ENCODE results near the gene ERN2.
A peak's percentile ranks its signal among the peaks of the same experiment; 100 is the strongest.

Gene ERN2

DNA sequence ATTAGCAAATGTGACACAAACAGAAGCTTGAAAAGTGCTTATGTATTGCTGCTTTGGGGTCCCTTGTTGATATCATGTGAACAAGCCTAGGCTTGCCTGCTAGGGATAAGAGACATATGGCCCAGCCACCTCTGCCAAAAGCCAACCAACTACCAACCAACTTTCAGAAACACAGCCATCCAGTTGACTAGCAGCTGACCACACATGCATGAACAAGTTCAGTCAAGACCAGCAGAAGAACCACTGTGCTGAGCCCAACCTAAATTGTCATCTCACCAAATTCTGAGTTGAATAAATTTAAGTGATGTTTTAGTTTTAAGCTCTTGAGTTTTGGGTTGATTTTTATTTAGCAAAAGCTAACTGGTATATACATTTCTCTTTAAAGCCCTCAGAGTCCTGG, 3.5 kb downstream of the ERN2 start:
- no peaks in the 10 kb centered on the region for H3K4me1 Mint-ChIP-seq
- H3K36me3 Mint-ChIP-seq (ENCODE audit: insufficient read depth): no peaks in the 10 kb centered on the region

DNA sequence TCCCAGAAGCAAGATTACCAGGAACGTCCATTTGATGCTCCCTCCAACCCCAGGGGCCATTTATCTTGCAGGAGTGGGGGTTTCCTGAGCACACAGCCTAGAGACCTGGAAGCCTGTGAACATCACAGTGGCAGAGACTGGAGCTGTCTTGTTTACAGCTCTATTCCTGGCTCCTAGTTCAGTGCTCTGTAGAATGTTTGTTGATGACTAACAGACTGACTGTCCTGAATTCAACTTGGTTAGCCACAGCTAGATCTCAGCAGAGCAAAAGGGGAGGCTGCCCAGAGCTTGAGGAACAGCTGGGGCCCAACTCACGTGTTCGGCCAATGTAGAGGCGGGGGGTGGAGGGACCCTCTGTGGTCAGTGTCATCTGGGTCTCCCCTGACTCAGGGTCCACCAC, 6.6 kb downstream of the ERN2 start:
- Mint-ChIP-seq H3K36me3 (ENCODE audit: insufficient read depth) (no peaks in the 10 kb centered on the region), H3K27ac (ENCODE audit: low read depth) (no peak overlapping the region), H3K27me3 (peaks cover 35% of the 10 kb centered on the region), H3K4me3 (no peak overlapping the region), H3K4me1 (no peaks in the 10 kb centered on the region), H3K9me3 (peaks cover 5% of the 10 kb centered on the region)
- ATAC-seq (replicated peaks; ENCODE audit: extremely low read depth, poor library complexity, severe bottlenecking) (no peak), DNase-seq (ENCODE audit: low spot score in 2 of 2) (no peak)

More for the DNA sequence above, 3.5 kb downstream of the ERN2 start:
- DNase-seq (ENCODE audit: low spot score in 2 of 2) (no peak), ATAC-seq (replicated peaks; ENCODE audit: extremely low read depth, poor library complexity, severe bottlenecking) (no peak)
- no peak overlapping the region for H3K27ac Mint-ChIP-seq (ENCODE audit: low read depth)
- no peaks in the 10 kb centered on the region for H3K9me3 Mint-ChIP-seq
- H3K27me3 Mint-ChIP-seq: peaks cover 50% of the 10 kb centered on the region
- H3K4me3 Mint-ChIP-seq: no peak overlapping the region

DNA sequence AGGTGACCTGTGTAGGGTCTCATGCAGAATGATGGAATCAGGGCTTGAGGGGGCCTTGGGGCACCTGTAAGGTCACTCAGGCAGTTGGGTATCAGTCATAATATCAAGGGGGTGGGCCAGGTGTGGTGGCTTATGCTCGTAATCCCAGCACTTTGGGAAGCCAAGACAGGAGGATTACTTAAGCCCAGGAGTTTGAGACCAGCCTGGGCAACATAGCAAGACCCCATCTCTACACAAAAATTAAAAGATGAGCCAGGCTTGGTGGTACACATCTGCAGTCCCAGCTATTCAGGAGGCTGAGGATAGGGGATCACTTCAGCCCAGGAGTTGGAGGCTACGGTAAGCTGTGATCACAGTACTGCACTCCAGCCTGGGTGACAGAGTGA, 7.5 kb downstream of the ERN2 start:
- Mint-ChIP-seq H3K36me3 (ENCODE audit: insufficient read depth) (no peaks in the 10 kb centered on the region), H3K9me3 (peaks cover 5% of the 10 kb centered on the region), H3K4me1 (peaks cover under 1% of the 10 kb centered on the region), H3K4me3 (no peak overlapping the region), H3K27me3 (peaks cover 26% of the 10 kb centered on the region), H3K27ac (ENCODE audit: low read depth) (no peak overlapping the region)
- ATAC-seq (replicated peaks; ENCODE audit: extremely low read depth, poor library complexity, severe bottlenecking) (no peak), DNase-seq (ENCODE audit: low spot score in 2 of 2) (no peak)

DNA sequence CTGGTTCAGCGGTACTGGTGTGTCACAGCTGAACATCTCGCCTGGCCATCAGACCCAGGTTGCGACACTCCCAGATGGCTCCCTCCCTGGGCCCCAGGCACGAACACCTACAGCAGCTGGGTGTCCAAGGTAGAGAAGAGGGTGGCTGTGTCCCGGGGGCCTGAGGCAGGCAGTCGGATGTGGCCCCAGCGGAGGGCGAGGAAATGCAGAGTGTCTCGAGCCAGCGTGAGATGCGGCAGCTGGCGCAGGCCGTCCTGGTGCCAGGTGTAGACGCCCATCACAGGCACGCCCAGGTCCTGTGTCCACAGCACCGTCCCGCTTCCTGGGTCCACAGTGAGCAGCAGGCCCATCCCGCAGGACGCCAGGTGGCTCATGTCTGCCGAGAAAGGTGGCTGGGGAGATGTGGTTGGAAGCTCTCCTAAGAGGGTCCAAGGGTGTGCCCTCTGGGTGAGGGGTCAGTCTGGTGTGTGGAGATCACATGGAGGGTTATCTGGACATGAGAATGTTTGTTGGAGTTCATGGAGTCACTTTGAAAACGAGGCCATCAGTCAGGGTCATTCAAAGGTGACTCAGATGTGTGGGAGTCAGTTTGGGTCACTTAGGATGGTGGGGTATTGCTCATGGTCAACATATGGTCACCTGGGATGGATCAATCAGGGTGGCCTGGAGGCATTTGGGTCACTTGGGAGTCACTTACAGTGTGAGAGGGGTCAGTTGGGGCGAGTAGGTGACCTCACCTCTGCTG, 8.1 kb downstream of the ERN2 start:
- no peak for DNase-seq (ENCODE audit: low spot score in 2 of 2)
- no peak overlapping the region for H3K27ac Mint-ChIP-seq (ENCODE audit: low read depth)
- peaks cover 5% of the 10 kb centered on the region for H3K9me3 Mint-ChIP-seq
- no peak for ATAC-seq (replicated peaks; ENCODE audit: extremely low read depth, poor library complexity, severe bottlenecking)
- peaks cover 7% of the 10 kb centered on the region for H3K4me1 Mint-ChIP-seq
- H3K36me3 Mint-ChIP-seq (ENCODE audit: insufficient read depth): no peaks in the 10 kb centered on the region
- H3K4me3 Mint-ChIP-seq: no peak overlapping the region
- H3K27me3 Mint-ChIP-seq: peaks cover 20% of the 10 kb centered on the region

DNA sequence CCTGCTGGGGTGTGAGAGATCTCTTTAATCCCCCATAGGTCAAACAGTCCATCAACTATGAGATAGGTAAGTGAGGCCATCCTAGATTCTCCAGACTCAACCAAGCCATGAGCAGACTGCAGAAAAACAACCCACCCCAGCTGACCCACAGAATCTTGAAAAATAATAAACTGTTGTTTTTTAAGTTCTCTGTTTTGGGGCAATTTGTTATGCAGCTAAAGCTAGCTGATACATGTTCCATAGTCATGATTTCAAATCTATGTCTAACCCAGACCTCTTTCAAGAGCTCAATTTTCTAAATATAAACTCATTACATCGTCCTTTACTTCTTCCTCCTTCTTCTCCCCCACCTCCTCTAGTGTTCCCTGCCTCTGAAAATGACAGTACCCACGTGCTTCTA, 10.1 kb downstream of the ERN2 start:
- no peak overlapping the region for H3K4me3 Mint-ChIP-seq
- peaks cover 26% of the 10 kb centered on the region for H3K4me1 Mint-ChIP-seq
- no peaks in the 10 kb centered on the region for H3K36me3 Mint-ChIP-seq (ENCODE audit: insufficient read depth)
- DNase-seq (ENCODE audit: low spot score in 2 of 2): no peak
- peaks cover 5% of the 10 kb centered on the region for H3K9me3 Mint-ChIP-seq
- H3K27me3 Mint-ChIP-seq: peaks cover 18% of the 10 kb centered on the region
- no peak for ATAC-seq (replicated peaks; ENCODE audit: extremely low read depth, poor library complexity, severe bottlenecking)
- H3K27ac Mint-ChIP-seq (ENCODE audit: low read depth): no peak overlapping the region

DNA sequence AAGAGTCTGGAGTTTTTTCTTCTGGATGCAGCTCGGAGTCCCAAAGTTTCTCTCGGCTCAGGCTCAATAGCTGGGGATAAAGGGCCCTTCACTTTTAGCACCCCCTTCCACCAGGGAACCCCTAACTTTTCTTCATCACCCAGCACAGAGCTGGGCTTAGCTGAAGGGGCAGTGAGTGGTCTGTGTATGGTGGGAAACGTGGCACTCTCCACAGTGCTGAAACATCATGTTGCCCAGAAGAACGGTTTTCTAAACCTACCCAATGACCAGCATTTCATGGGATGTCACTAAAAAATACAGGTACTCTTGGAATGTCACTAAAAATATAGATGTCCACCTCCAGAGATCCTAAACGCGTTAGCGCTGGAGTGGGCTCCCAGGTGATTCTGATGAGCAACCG, 12.0 kb downstream of the ERN2 start:
- H3K36me3 Mint-ChIP-seq (ENCODE audit: insufficient read depth): no peaks in the 10 kb centered on the region
- no peak overlapping the region for H3K27ac Mint-ChIP-seq (ENCODE audit: low read depth)
- peaks cover 26% of the 10 kb centered on the region for H3K4me1 Mint-ChIP-seq
- ATAC-seq (replicated peaks; ENCODE audit: extremely low read depth, poor library complexity, severe bottlenecking) (no peak), DNase-seq (ENCODE audit: low spot score in 2 of 2) (no peak)
- no peak overlapping the region for H3K4me3 Mint-ChIP-seq
- H3K9me3 Mint-ChIP-seq: peaks cover 5% of the 10 kb centered on the region
- H3K27me3 Mint-ChIP-seq: peaks cover 16% of the 10 kb centered on the region

DNA sequence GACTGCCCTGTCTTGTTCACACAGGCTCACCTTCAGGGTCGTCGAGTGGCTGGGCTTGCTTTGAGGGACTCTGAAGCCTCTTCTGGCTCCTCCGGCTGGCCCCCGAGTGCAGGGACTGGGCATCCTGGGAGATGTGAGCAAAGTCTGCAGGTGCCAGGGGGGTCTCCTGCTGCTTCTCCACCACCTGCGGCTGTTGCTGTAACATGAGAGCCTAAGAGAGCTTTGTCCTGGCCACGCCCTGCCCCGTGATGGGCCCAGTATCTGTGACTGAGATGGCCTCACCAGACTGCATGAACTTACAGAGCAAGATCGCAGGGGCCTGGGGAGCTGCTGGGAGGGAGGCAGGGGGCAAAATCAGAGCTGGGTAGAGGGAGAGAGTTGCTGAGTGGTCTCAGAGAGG, 12.5 kb downstream of the ERN2 start:
- DNase-seq (ENCODE audit: low spot score in 2 of 2) (no peak), ATAC-seq (replicated peaks; ENCODE audit: extremely low read depth, poor library complexity, severe bottlenecking) (no peak)
- no peak overlapping the region for H3K4me3 Mint-ChIP-seq
- H3K36me3 Mint-ChIP-seq (ENCODE audit: insufficient read depth): no peaks in the 10 kb centered on the region
- peaks cover 26% of the 10 kb centered on the region for H3K4me1 Mint-ChIP-seq
- peaks cover 5% of the 10 kb centered on the region for H3K9me3 Mint-ChIP-seq
- no peak overlapping the region for H3K27ac Mint-ChIP-seq (ENCODE audit: low read depth)
- peaks cover 11% of the 10 kb centered on the region for H3K27me3 Mint-ChIP-seq

DNA sequence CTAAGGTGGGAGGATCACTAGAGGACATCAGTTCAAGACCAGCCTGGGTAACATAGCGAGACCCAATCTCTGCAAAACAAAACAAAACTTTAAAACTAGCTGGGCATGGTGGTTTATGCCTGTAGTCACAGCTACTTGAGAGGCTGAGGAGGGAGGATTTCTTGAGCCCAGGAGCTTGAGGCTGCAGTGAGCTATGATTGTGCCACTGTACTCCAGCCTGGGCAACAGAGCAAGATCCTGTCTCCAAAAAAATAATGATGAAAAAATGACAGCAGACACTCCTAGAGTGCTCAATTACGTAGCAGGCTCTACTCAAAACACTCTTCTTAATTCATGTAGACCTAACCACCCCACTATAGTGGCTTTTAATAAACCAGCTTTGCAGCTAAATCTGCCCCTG, 12.9 kb downstream of the ERN2 start:
- peaks cover 5% of the 10 kb centered on the region for H3K9me3 Mint-ChIP-seq
- ATAC-seq (replicated peaks; ENCODE audit: extremely low read depth, poor library complexity, severe bottlenecking) (no peak), DNase-seq (ENCODE audit: low spot score in 2 of 2) (no peak)
- H3K27ac Mint-ChIP-seq (ENCODE audit: low read depth): no peak overlapping the region
- H3K36me3 Mint-ChIP-seq (ENCODE audit: insufficient read depth): no peaks in the 10 kb centered on the region
- H3K4me3 Mint-ChIP-seq: no peak overlapping the region
- H3K4me1 Mint-ChIP-seq: peaks cover 26% of the 10 kb centered on the region
- peaks cover 6% of the 10 kb centered on the region for H3K27me3 Mint-ChIP-seq

DNA sequence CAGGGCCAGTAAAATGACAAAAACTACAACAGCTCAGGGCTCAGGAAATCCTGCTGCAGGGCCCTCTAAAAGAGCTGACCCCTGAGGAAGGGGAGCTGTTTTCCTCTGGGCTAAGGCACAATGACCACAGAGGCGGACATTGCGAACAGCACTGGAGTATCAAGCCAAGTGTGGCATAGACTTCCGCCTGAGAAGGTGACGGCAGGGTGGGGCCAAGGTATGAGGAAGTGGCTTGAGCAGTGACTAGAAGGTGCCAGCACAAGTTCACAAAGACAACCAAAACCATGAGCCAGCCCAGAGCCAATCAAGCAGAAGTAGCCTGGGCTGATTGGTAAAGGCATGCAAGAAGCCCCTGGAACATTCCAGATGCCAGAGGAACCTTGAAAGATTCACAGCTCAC, 13.9 kb downstream of the ERN2 start:
- Mint-ChIP-seq H3K9me3 (peaks cover 5% of the 10 kb centered on the region), H3K4me1 (peaks cover 26% of the 10 kb centered on the region), H3K4me3 (peak overlapping the region; percentile 52), H3K36me3 (ENCODE audit: insufficient read depth) (no peaks in the 10 kb centered on the region), H3K27ac (ENCODE audit: low read depth) (peak overlapping the region; percentile 75), H3K27me3 (no peaks in the 10 kb centered on the region)
- ATAC-seq (replicated peaks; ENCODE audit: extremely low read depth, poor library complexity, severe bottlenecking): peak; percentile 82
- DNase-seq (ENCODE audit: low spot score in 2 of 2): no peak

DNA sequence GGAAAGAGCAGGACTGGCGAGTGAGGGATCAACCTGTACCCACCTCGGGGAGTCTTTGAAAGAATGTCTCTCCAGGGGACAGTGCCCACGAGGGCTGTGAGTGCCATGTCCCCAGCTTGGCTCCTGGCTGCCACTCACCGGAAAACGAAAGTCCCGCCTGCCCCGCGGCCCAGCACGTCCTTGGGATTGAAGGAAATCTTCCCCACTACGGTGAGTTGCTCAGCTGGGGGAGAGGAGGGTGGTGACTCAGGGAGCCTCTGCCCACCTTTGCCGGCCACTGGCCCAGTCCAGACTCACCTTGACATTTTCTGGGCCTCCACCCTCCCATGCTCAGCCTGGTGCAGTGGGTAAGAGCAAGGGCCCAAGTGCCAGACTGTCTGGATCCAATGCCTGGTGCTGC, 17.3 kb downstream of the ERN2 start:
- Mint-ChIP-seq H3K4me1 (peaks cover 26% of the 10 kb centered on the region), H3K36me3 (ENCODE audit: insufficient read depth) (no peaks in the 10 kb centered on the region), H3K4me3 (no peak overlapping the region), H3K9me3 (no peaks in the 10 kb centered on the region), H3K27ac (ENCODE audit: low read depth) (no peak overlapping the region), H3K27me3 (no peaks in the 10 kb centered on the region)
- DNase-seq (ENCODE audit: low spot score in 2 of 2) (no peak), ATAC-seq (replicated peaks; ENCODE audit: extremely low read depth, poor library complexity, severe bottlenecking) (no peak)

DNA sequence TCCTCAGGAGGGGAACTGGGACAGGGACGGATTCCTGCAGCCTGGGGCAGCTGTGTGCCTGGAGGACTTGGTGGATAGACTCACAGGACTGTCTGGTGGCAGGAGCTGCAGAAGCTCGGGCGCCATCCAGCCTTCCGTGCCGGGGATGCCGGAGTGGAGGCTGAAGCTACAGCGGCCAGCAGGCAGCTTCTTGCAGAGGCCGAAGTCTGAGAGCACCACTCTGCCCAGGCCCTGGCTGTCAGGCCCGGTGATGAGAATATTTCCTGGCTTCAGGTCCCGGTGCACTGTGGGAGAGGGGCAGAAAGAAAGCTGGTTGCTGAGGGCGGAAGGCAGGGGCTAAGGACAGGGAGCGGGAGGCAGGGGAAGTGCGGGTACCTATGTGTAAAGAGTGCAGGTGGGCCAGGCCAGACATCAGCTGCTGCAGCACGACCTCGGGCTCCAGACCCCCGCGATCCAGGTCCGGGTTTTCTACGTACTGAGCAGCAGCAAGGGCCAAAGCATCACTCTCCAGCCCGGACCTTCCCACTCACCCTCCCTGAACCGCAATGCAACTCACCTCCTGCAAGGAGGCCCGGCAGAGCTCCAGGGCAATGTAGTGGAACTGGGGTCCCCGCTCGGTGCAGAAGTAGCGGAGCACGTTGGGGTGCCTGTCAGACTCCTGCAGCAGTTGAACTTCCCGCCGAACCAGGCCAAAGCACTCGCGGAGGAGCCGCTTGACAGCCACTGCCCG, 18.2 kb downstream of the ERN2 start:
- DNase-seq (ENCODE audit: low spot score in 2 of 2): no peak
- Mint-ChIP-seq H3K9me3 (no peaks in the 10 kb centered on the region), H3K4me3 (no peak overlapping the region), H3K27me3 (no peaks in the 10 kb centered on the region), H3K27ac (ENCODE audit: low read depth) (no peak overlapping the region), H3K36me3 (ENCODE audit: insufficient read depth) (no peaks in the 10 kb centered on the region), H3K4me1 (peaks cover 18% of the 10 kb centered on the region)
- no peak for ATAC-seq (replicated peaks; ENCODE audit: extremely low read depth, poor library complexity, severe bottlenecking)

DNA sequence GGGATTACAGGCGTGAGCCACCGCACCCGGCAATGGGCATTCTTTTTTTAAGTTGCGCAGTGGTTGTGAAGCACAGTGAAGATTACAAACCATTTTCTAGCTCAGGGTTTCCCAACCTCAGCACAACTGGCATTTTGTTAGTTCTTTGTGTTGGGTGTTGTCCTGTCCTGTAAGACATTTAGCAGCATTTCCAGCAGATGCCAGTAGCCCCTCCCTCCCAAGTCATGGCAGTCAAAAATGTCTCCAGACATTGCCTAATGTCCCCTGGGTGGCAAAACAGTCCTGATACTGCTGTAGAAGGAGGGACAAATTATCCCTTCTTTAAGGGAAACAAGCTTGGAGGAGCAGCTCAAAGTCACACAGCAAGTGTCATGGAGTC, 18.8 kb downstream of the ERN2 start:
- no peak for ATAC-seq (replicated peaks; ENCODE audit: extremely low read depth, poor library complexity, severe bottlenecking)
- no peaks in the 10 kb centered on the region for H3K36me3 Mint-ChIP-seq (ENCODE audit: insufficient read depth)
- H3K27ac Mint-ChIP-seq (ENCODE audit: low read depth): no peak overlapping the region
- no peak overlapping the region for H3K4me3 Mint-ChIP-seq
- no peaks in the 10 kb centered on the region for H3K9me3 Mint-ChIP-seq
- no peaks in the 10 kb centered on the region for H3K27me3 Mint-ChIP-seq
- no peak for DNase-seq (ENCODE audit: low spot score in 2 of 2)
- peaks cover 12% of the 10 kb centered on the region for H3K4me1 Mint-ChIP-seq

DNA sequence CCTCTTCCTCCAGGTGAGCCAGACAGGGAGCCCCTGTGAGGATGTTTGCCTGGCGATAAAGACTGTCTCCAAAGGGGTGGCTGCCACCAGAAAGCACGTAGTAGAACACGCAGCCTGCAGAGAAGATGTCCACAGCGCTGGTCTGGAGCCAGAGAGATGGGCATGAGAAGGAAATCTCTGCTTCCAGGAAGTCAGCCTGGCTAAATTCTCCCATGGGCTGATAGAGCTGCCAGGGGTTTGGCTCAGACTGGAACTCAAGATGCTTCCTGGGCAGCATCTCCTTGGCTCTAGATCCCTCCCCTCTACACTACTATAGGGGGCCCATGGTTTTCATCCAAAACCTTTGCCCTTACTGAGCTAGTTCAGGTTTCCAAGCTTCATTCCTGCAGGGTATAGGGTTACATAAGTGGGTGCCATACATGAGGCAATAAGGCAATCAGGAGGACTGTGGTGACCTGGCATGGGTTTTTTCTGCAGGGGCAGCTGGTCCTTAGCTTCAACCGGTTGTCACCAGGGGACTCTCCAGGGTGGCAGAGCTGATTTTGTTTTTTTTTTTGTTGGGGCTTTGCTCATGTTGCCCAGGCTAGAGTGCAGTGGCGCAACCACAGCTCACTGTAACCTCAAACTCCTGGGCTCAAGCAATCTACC, 20.7 kb downstream of the ERN2 start:
- no peaks in the 10 kb centered on the region for H3K9me3 Mint-ChIP-seq
- H3K27ac Mint-ChIP-seq (ENCODE audit: low read depth): no peak overlapping the region
- H3K27me3 Mint-ChIP-seq: no peaks in the 10 kb centered on the region
- H3K36me3 Mint-ChIP-seq (ENCODE audit: insufficient read depth): peaks cover 6% of the 10 kb centered on the region
- ATAC-seq (replicated peaks; ENCODE audit: extremely low read depth, poor library complexity, severe bottlenecking) (no peak), DNase-seq (ENCODE audit: low spot score in 2 of 2) (no peak)
- H3K4me1 Mint-ChIP-seq: no peaks in the 10 kb centered on the region
- H3K4me3 Mint-ChIP-seq: no peak overlapping the region

Data from central memory CD8-positive, alpha-beta T cell (primary cell).